Esophagus muscularis mucosa (tissue), 4 donors: ENCODE data around the gene AUTS2. TPM values are rescaled to one million over a fixed set of nuclear protein-coding genes. Genes with fewer than 3 reads are reported as not detected.

Experiments used
- DNase-seq: peaks from one replicate; pipeline ENCODE4 v3.0.0-alpha.2; 2017; ENCODE audit errors: extremely low spot score
- H3K27ac ChIP-seq, 4 donors: fragments of 200-600 bp; sonication (generic); replicated peaks in 1 of 4; 1 replicate in 3 of 4; 2 replicates in 1 of 4; pipeline ENCODE4 v1.5.1; 2016 to 2019; ENCODE audit warnings: mild to moderate bottlenecking in 1 of 4
- H3K27me3 ChIP-seq, 4 donors: fragments of 200-600 bp; sonication (generic); one replicate each; pipeline versions ENCODE4 v1.5.1 to v1.6.0; 2016 to 2019
- H3K36me3 ChIP-seq, 4 donors: fragments of 200-600 bp; sonication (generic); one replicate each; pipeline ENCODE4 v1.5.1; 2016 to 2019
- H3K4me1 ChIP-seq, 4 donors: fragments of 200-600 bp; sonication (generic); one replicate each; pipeline ENCODE4 v1.5.1; 2016 to 2019
- H3K4me3 ChIP-seq, 4 donors: fragments of 200-600 bp; sonication (generic); 1 replicate in 2 of 4; 2 replicates in 2 of 4; pipeline ENCODE4 v1.5.1; 2016 to 2019; ENCODE audit warnings: mild to moderate bottlenecking in 4 of 4, moderate library complexity in 1 of 4
- H3K9me3 ChIP-seq, 4 donors: fragments of 200-600 bp; sonication (generic); 1 replicate in 3 of 4; 2 replicates in 1 of 4; pipeline ENCODE4 v1.5.1; 2016 to 2019
- EP300 ChIP-seq: sonication (generic); formaldehyde crosslinking; IDR thresholded peaks from one replicate; pipeline ENCODE4 v1.6.1; 2017; ENCODE audit warnings: antibody characterized with exemption
- POLR2A ChIP-seq: fragments of 450-650 bp; IDR thresholded peaks from one replicate; pipeline ENCODE4 v1.6.1; 2017; ENCODE audit warnings: antibody characterized with exemption, moderate library complexity, mild to moderate bottlenecking, low read depth
- POLR2AphosphoS5 ChIP-seq, 2 donors: sonication (generic); formaldehyde crosslinking; IDR thresholded peaks; one replicate each; pipeline ENCODE4 v1.6.1; 2017; ENCODE audit warnings: antibody characterized with exemption in 2 of 2
- WGBS: methylation state at CpG from one replicate; pipeline ENCODE4 v1.1.5; 2018; 5-methylcytosine and 5-hydroxymethylcytosine counted together
- intact Hi-C: fragments of 100-400 bp; cut with DNase I; formaldehyde crosslinking; loops from one replicate; pipeline ENCODE4 v1.15.1; 2023
- total RNA-seq, 4 donors: library from RNA; depleted of rRNA; stranded (reverse); fragments of >200 nt; gene quantifications; one replicate each; pipeline versions ENCODE4 v1.1.0 to v1.2.1, GENCODE V29; 2016
- TF ChIP-seq, protein P1 (sequence below), 3 experiments: fragments of 200-600 bp in 2 of 3; fragments of 450-650 bp in 1 of 3; sonication (generic) in 2 of 3; IDR thresholded peaks; one replicate each; pipeline ENCODE4 v1.5.1; 2017 to 2019; ENCODE audit warnings: antibody characterized with exemption in 3 of 3, mild to moderate bottlenecking in 2 of 3, moderate library complexity in 1 of 3

The AUTS2 gene
- total RNA-seq, 4 donors from 2014 or later: 18.5 to 44.9 (median 34.2) TPM

DNA sequence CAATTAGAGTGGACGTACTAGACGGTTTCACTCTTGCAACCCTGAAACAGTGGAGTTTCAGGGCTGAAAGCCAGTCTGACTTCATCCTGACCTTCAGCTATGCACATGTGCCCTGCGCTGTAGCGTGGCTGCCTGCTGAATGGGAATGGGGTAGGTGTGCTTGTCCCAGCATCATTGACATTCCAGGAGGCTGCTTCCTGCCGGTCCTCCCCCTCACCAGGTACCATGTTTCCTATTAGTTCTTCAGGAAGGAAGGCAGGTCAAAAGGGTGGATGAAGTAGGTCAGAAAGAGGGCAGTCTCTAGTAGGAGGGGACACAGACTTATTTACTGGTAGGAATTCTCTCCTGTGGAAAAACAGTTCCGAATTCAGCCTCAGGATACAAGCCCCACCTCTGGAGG is 981.9 kb downstream of the AUTS2 start:
- H3K4me3 ChIP-seq: no peak overlapping the region
- no peak overlapping the region for H3K27ac ChIP-seq
- WGBS: 100% methylated on average over 5 of the region's 6 CpGs
- no peaks in the 10 kb centered on the region for H3K9me3 ChIP-seq
- DNase-seq: no peak
- no peaks in the 10 kb centered on the region for H3K36me3 ChIP-seq
- intact Hi-C loops: no loop called here
- TF ChIP-seq POLR2A: no peak
- TF ChIP-seq, protein P1, sequence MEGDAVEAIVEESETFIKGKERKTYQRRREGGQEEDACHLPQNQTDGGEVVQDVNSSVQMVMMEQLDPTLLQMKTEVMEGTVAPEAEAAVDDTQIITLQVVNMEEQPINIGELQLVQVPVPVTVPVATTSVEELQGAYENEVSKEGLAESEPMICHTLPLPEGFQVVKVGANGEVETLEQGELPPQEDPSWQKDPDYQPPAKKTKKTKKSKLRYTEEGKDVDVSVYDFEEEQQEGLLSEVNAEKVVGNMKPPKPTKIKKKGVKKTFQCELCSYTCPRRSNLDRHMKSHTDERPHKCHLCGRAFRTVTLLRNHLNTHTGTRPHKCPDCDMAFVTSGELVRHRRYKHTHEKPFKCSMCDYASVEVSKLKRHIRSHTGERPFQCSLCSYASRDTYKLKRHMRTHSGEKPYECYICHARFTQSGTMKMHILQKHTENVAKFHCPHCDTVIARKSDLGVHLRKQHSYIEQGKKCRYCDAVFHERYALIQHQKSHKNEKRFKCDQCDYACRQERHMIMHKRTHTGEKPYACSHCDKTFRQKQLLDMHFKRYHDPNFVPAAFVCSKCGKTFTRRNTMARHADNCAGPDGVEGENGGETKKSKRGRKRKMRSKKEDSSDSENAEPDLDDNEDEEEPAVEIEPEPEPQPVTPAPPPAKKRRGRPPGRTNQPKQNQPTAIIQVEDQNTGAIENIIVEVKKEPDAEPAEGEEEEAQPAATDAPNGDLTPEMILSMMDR (IDR thresholded peaks at IDR 0.05): no peak
- no peak for TF ChIP-seq POLR2AphosphoS5 (IDR thresholded peaks at IDR 0.05)
- H3K4me1 ChIP-seq: no peaks in the 10 kb centered on the region
- H3K27me3 ChIP-seq: no peaks in the 10 kb centered on the region

DNA sequence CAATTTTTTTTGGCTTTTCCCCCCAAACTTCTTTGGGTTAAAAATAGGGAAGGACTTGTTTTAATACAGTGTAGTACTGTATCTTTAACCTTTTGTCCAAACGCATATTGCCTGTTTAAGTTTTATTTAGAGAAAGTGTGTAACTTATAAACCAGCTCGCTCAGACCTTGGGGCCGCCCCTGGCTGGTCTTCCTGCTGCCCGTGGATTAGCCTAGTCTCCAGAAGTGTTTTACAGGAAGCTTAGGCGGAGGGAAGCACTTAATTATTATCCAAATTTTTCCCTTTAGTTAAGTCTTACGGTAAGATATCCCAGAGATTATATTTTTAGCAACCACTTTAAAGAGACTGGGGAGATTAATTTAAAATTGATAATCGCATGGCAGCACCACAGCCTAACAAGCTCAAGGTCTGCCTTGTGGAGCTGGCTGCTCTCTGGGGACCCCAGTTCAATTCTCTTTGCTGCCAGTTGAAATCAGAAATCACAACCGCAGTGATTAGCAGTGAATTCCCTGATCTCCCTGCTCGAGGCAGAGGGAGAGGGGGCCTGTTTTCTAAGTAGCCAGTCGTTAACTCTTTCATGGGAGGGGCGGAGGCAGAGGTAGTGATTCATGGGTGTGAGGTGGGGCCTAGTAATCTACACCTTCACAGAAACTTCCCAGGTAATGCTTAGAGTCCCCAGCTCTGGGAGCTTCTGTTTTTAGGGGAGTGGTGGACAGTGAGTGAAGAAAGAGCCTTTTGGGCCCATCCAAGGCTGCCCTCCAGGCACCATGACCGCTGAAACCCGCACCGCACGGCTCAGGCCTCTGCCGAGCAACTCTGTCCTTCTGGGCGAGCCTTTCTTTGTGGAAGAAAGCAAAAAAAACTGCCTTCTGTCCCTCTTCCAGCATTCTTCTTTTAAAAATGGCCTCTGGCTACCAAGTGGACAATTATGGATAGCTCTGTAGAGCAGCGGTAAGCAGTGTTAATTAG is 984.9 kb downstream of the AUTS2 start:
- no peak for DNase-seq
- no peak overlapping the region for H3K4me3 ChIP-seq
- H3K9me3 ChIP-seq: no peaks in the 10 kb centered on the region
- intact Hi-C loops: no loop called here
- H3K27ac ChIP-seq: no peak overlapping the region
- H3K4me1 ChIP-seq: no peaks in the 10 kb centered on the region
- no peaks in the 10 kb centered on the region for H3K27me3 ChIP-seq
- no peaks in the 10 kb centered on the region for H3K36me3 ChIP-seq
- 84% methylated on average over 18 of the region's 18 CpGs for WGBS
- no peak for TF ChIP-seq POLR2AphosphoS5 (IDR thresholded peaks at IDR 0.05)
- TF ChIP-seq EP300: no peak
- TF ChIP-seq, protein P1 (IDR thresholded peaks at IDR 0.05): no peak
- TF ChIP-seq POLR2A: no peak

DNA sequence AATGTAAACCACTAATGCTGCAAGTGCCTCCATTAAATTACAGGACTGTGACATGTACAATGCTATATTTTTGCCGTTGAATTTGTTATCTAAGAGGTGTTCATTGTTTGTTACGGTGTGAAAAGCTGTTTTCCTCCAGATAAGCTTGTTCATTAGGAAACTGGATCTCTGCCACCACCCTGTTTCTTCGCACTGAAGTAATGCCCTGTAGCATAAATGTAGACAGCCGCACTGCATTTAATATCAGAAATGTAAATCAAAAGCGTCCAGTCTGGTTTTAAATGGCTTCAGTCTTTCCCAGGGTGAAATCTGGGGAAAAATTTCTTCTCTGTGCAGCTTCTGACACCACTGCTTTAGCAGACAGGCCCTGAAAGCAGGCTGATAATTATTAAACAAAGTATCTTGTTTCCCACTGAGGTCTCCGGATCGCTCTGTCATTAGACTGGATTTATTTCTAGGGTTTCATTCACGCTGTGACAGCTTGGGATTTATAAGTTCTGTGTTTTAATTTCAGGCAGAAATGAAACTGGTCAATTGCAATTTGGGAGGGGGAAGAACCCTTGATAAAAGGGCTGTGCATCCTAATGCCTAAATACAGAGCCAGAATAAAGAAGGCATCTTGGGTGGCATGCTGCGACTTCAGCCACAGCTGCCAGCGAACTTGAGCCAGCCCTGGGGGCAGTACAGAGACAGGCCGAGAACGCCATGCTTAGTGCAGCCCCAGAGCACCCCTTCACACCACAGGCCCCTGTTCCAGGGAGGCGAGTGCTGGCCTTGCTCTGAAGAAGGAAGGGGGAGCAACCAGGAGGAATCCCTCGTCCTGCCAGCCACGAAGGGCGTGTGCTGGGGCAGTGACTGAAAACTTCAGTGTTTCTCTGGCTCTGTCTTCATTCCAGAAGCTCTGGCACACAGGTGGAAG is 985.9 kb downstream of the AUTS2 start:
- intact Hi-C loops: no loop called here
- Histone ChIP-seq H3K27ac (no peak overlapping the region), H3K36me3 (no peaks in the 10 kb centered on the region), H3K4me1 (no peaks in the 10 kb centered on the region), H3K4me3 (no peak overlapping the region), H3K9me3 (no peaks in the 10 kb centered on the region), H3K27me3 (no peaks in the 10 kb centered on the region)
- WGBS: 83% methylated on average over 16 of the region's 16 CpGs
- DNase-seq: no peak
- TF ChIP-seq POLR2AphosphoS5 (IDR thresholded peaks at IDR 0.05) (no peak), POLR2A (no peak), EP300 (no peak)
- TF ChIP-seq, protein P1 (IDR thresholded peaks at IDR 0.05): no peak

DNA sequence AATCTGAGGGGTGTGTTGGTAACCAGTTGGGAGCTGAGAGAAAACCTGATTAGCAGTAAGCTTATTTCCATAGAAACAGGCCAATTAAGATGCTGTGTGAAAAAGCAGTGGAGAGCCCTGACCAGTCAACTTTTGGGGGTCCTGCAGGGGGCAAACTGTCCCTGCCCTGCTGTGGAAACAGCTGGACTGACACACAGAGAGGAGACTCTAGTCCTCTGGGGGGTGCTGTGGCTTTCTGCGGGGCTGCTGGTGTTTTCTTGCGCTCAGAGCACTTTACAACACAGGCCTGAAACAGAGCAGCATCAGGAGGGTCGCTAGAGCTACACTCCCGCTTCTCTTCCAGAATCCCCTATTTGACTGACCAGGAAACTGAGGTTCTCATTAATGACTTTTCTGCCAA is 986.8 kb downstream of the AUTS2 start:
- TF ChIP-seq POLR2AphosphoS5 (IDR thresholded peaks at IDR 0.05): no peak
- TF ChIP-seq, protein P1 (IDR thresholded peaks at IDR 0.05): no peak
- no peak for TF ChIP-seq POLR2A
- no peak for TF ChIP-seq EP300
- DNase-seq: no peak
- no peaks in the 10 kb centered on the region for H3K36me3 ChIP-seq
- no peak overlapping the region for H3K4me3 ChIP-seq
- 100% methylated on average over 3 of the region's 4 CpGs for WGBS
- intact Hi-C loops: no loop called here
- no peaks in the 10 kb centered on the region for H3K9me3 ChIP-seq
- no peak overlapping the region for H3K27ac ChIP-seq
- H3K27me3 ChIP-seq: no peaks in the 10 kb centered on the region
- H3K4me1 ChIP-seq: no peaks in the 10 kb centered on the region
